Measurements from ENCODE around the gene TNNI2. TPM values are rescaled to one million over a fixed set of nuclear protein-coding genes. Genes with fewer than 3 reads are reported as not detected.
"Not testable (repeated sequence)": the region's sequence is repeated elsewhere in the genome, so short reads cannot be mapped to it uniquely, and the experiment has no call there.

The TNNI2 gene
- total RNA-seq, 1 experiment from 2014 or later, result not detected

DNA sequence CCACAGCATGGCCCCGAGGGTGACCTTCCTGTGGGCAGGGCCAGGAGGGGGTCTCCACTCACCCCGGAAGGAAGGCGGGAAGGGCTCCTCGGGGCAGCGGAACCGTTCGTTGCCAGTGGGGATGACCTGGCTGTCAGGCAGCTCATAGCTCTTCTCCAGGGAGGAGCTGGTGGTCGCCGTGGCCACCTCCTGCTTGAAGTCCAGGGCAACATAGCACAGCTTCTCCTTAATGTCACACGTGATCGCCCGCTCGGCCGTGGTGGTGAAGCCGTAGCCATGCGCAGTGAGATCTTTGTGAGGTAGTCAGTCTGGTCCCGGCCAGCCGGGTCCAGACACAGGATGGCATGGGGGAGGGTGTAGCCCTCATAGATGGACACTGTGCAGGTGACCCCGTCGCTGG lies 35.5 kb upstream of the TNNI2 start:
- no peak for DNase-seq (ENCODE audit: low spot score)
- intact Hi-C loops (cut with micrococcal nuclease; ENCODE audit: unreplicated experiment), result no loop called here
- POLR2A ChIA-PET (ENCODE audit: low non-redundant PET), result no interaction called here
- no peaks in the 10 kb centered on the region for H3K36me3 ChIP-seq (ENCODE audit: insufficient read depth, low read length, poor library complexity, severe bottlenecking)
- H3K27me3 ChIP-seq (replicated peaks; ENCODE audit: insufficient read depth, low read depth, low read length, poor library complexity), result no peaks in the 10 kb centered on the region
- CTCF ChIA-PET, result no interaction called here
- TF ChIP-seq, protein P1, sequence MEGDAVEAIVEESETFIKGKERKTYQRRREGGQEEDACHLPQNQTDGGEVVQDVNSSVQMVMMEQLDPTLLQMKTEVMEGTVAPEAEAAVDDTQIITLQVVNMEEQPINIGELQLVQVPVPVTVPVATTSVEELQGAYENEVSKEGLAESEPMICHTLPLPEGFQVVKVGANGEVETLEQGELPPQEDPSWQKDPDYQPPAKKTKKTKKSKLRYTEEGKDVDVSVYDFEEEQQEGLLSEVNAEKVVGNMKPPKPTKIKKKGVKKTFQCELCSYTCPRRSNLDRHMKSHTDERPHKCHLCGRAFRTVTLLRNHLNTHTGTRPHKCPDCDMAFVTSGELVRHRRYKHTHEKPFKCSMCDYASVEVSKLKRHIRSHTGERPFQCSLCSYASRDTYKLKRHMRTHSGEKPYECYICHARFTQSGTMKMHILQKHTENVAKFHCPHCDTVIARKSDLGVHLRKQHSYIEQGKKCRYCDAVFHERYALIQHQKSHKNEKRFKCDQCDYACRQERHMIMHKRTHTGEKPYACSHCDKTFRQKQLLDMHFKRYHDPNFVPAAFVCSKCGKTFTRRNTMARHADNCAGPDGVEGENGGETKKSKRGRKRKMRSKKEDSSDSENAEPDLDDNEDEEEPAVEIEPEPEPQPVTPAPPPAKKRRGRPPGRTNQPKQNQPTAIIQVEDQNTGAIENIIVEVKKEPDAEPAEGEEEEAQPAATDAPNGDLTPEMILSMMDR (conservative IDR thresholded peaks at IDR 0.05; ENCODE audit: low read depth, low read length), result no peak
- no peak for TF ChIP-seq EZH2 (IDR thresholded peaks at IDR 0.05; ENCODE audit: borderline replicate concordance, low read depth, low read length, poor library complexity, severe bottlenecking)
- no TSS peak for BruUV-seq (replicated peaks)
- no peaks in the 10 kb centered on the region for H3K9me3 ChIP-seq (ENCODE audit: low read depth, low read length, poor library complexity, severe bottlenecking)
- no peak overlapping the region for H3K4me3 ChIP-seq (ENCODE audit: low read depth, low read length, poor library complexity, severe bottlenecking)
- no peaks in the 10 kb centered on the region for H3K4me1 ChIP-seq (ENCODE audit: insufficient read depth, low read length, poor library complexity, severe bottlenecking)
- H3K27ac ChIP-seq (ENCODE audit: low read depth, low read length, poor library complexity, severe bottlenecking), result no peak overlapping the region

DNA sequence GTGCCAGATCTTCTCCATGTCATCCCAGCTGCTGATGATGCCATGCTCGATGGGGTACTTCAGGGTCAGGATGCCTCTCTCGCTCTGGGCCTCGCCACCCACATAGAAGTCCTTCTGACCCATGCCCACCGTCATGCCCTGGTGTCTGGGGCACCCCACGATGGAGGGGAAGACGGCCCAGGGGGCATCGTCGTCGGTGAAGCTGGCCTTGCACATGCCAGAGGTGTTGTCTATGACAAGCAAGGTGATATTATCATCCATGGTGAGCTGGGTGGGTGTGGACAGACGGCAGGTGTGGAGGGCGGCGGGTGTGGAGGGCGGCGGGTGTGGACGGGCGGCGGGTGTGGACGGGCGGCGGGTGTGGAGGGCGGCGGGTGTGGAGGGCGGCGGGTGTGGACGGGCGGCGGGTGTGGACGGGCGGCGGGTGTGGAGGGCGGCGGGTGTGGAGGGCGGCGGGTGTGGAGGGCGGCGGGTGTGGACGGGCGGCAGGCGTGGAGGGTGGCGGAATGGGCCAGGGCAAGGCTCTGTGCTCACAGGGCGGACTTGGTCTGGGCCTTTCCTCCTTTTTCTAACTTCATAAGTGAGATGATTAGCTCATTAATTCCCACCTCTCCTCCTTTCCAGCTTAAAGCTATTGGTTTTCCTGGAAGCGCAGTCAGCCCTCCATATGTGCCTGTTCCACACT lies 34.8 kb upstream of the TNNI2 start:
- POLR2A ChIA-PET (ENCODE audit: low non-redundant PET), result not testable (repeated sequence)

DNA sequence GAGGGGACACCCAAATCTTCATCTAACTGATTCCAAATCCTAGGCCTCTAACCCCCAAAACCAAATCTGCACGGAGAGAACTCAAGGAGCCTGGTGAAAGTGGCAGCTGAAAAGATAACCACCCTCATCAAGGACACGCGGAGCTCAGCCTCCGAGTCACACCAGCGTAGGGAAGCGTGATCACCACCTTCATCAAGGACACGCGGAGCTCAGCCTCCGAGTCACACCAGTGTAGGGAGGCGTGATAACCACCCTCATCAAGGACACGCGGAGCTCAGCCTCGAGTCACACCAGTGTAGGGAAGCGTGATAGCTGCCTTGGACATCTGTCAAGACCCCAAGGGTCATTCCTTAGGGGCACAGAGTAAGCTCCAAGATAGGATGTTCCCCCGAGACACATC lies 33.3 kb upstream of the TNNI2 start:
- Histone ChIP-seq H3K4me3 (ENCODE audit: low read depth, low read length, poor library complexity, severe bottlenecking) (no peak overlapping the region), H3K4me1 (ENCODE audit: insufficient read depth, low read length, poor library complexity, severe bottlenecking) (no peaks in the 10 kb centered on the region), H3K36me3 (ENCODE audit: insufficient read depth, low read length, poor library complexity, severe bottlenecking) (no peaks in the 10 kb centered on the region), H3K9me3 (ENCODE audit: low read depth, low read length, poor library complexity, severe bottlenecking) (no peaks in the 10 kb centered on the region), H3K27me3 (replicated peaks; ENCODE audit: insufficient read depth, low read depth, low read length, poor library complexity) (peaks cover under 1% of the 10 kb centered on the region), H3K27ac (ENCODE audit: low read depth, low read length, poor library complexity, severe bottlenecking) (no peak overlapping the region)
- DNase-seq (ENCODE audit: low spot score), result no peak
- no TSS peak for BruUV-seq (replicated peaks)
- intact Hi-C loops (cut with micrococcal nuclease; ENCODE audit: unreplicated experiment), result no loop called here
- CTCF ChIA-PET, result no interaction called here
- TF ChIP-seq EZH2 (IDR thresholded peaks at IDR 0.05; ENCODE audit: borderline replicate concordance, low read depth, low read length, poor library complexity, severe bottlenecking), result no peak
- TF ChIP-seq, protein P1 (conservative IDR thresholded peaks at IDR 0.05; ENCODE audit: low read depth, low read length), result no peak
- POLR2A ChIA-PET (ENCODE audit: low non-redundant PET), result no interaction called here

More for the DNA sequence above, 34.8 kb upstream of the TNNI2 start:
- intact Hi-C loops (cut with micrococcal nuclease; ENCODE audit: unreplicated experiment); H3K27ac ChIP-seq (ENCODE audit: low read depth, low read length, poor library complexity, severe bottlenecking); BruUV-seq (replicated peaks); H3K4me1 ChIP-seq (ENCODE audit: insufficient read depth, low read length, poor library complexity, severe bottlenecking); CTCF ChIA-PET; H3K4me3 ChIP-seq (ENCODE audit: low read depth, low read length, poor library complexity, severe bottlenecking); H3K27me3 ChIP-seq (replicated peaks; ENCODE audit: insufficient read depth, low read depth, low read length, poor library complexity); DNase-seq (ENCODE audit: low spot score); H3K36me3 ChIP-seq (ENCODE audit: insufficient read depth, low read length, poor library complexity, severe bottlenecking); H3K9me3 ChIP-seq (ENCODE audit: low read depth, low read length, poor library complexity, severe bottlenecking): not testable (repeated sequence)

All from A673 (cell line).